ENCODE results near the gene GPR132.
A peak's percentile ranks its signal among the peaks of the same experiment; 100 is the strongest.

The GPR132 gene

GRCh38 chr14:105023791-105024480, 41.3 kb downstream of the GPR132 start:
- no peaks in the 10 kb centered on the region for H3K27me3 ChIP-seq (replicated peaks; ENCODE audit: insufficient read depth, low read length)
- no peak overlapping the region for H3K4me3 ChIP-seq (ENCODE audit: low read length)
- no peaks in the 10 kb centered on the region for H3K9me3 ChIP-seq (replicated peaks; ENCODE audit: insufficient read depth, low read length)
- H3K4me1 ChIP-seq (ENCODE audit: low read length), result peaks cover 10% of the 10 kb centered on the region; the same call in 1 of the 2 replicates
- H4K20me1 ChIP-seq (ENCODE audit: insufficient read depth, low read length), result peaks cover 2% of the 10 kb centered on the region; the same call in 1 of the 2 replicates
- DNase-seq, result no peak
- TF ChIP-seq CTCF (IDR thresholded peaks at IDR 0.05; ENCODE audit: low read length) (no peak), EZH2phosphoT487 (IDR thresholded peaks at IDR 0.05; ENCODE audit: low read length) (no peak)
- no peak overlapping the region for H3K4me2 ChIP-seq (ENCODE audit: low read depth, low read length)
- no peak overlapping the region for H2AFZ ChIP-seq (ENCODE audit: low read length)
- H3K36me3 ChIP-seq (replicated peaks; ENCODE audit: insufficient read depth, low read length), result no peaks in the 10 kb centered on the region
- no peaks in the 10 kb centered on the region for H3K9me2 ChIP-seq (replicated peaks; ENCODE audit: insufficient read depth, low read length)
- H3K79me2 ChIP-seq (ENCODE audit: low read length), result peaks cover 16% of the 10 kb centered on the region
- no peak overlapping the region for H3K27ac ChIP-seq (ENCODE audit: low read length)
- H3F3A ChIP-seq (ENCODE audit: insufficient read depth, low read length), result peaks cover 6% of the 10 kb centered on the region
- H3K9ac ChIP-seq (ENCODE audit: low read length), result no peak overlapping the region

- no peaks in the 10 kb centered on the region for H3K9me3 ChIP-seq (replicated peaks; ENCODE audit: insufficient read depth, low read length)
- no peak overlapping the region for H2AFZ ChIP-seq (ENCODE audit: low read length)
- H3K9me2 ChIP-seq (replicated peaks; ENCODE audit: insufficient read depth, low read length), result no peaks in the 10 kb centered on the region
- H3K4me2 ChIP-seq (ENCODE audit: low read depth, low read length), result no peak overlapping the region
- H3K4me1 ChIP-seq (ENCODE audit: low read length), result peaks cover 14% of the 10 kb centered on the region
- TF ChIP-seq EZH2phosphoT487 (IDR thresholded peaks at IDR 0.05; ENCODE audit: low read length) (no peak), CTCF (IDR thresholded peaks at IDR 0.05; ENCODE audit: low read length) (no peak), EZH2 (optimal IDR thresholded peaks at IDR 0.05; ENCODE audit: low read depth, low read length) (no peak)
- H3K9ac ChIP-seq (ENCODE audit: low read length), result no peak overlapping the region
- H4K20me1 ChIP-seq (ENCODE audit: insufficient read depth, low read length), result peaks cover 3% of the 10 kb centered on the region; the same call in 1 of the 2 replicates
- H3K4me3 ChIP-seq (ENCODE audit: low read length), result no peak overlapping the region
- H3F3A ChIP-seq (ENCODE audit: insufficient read depth, low read length), result peaks cover 6% of the 10 kb centered on the region
- peaks cover 24% of the 10 kb centered on the region for H3K79me2 ChIP-seq (ENCODE audit: low read length)
- no peak for DNase-seq
- no peaks in the 10 kb centered on the region for H3K36me3 ChIP-seq (replicated peaks; ENCODE audit: insufficient read depth, low read length)
- no peak overlapping the region for H3K27ac ChIP-seq (ENCODE audit: low read length)
- H3K27me3 ChIP-seq (replicated peaks; ENCODE audit: insufficient read depth, low read length), result no peaks in the 10 kb centered on the region
Observed at GRCh38 chr14:105023144-105023543, 42.1 kb downstream of the GPR132 start.

- Histone ChIP-seq H3K9me2 (replicated peaks; ENCODE audit: insufficient read depth, low read length) (no peaks in the 10 kb centered on the region), H2AFZ (ENCODE audit: low read length) (no peak overlapping the region), H3K9ac (ENCODE audit: low read length) (peak overlapping the region; percentile 80; the same call in 1 of the 2 replicates), H3K4me1 (ENCODE audit: low read length) (peaks cover 18% of the 10 kb centered on the region), H3K4me3 (ENCODE audit: low read length) (peak overlapping the region; percentile 70), H4K20me1 (ENCODE audit: insufficient read depth, low read length) (peaks cover 3% of the 10 kb centered on the region; the same call in 1 of the 2 replicates), H3K27me3 (replicated peaks; ENCODE audit: insufficient read depth, low read length) (no peaks in the 10 kb centered on the region), H3F3A (ENCODE audit: insufficient read depth, low read length) (peaks cover 6% of the 10 kb centered on the region), H3K9me3 (replicated peaks; ENCODE audit: insufficient read depth, low read length) (no peaks in the 10 kb centered on the region), H3K36me3 (replicated peaks; ENCODE audit: insufficient read depth, low read length) (no peaks in the 10 kb centered on the region), H3K4me2 (ENCODE audit: low read depth, low read length) (peak overlapping the region; percentile 77; the same call in 1 of the 2 replicates), H3K27ac (ENCODE audit: low read length) (no peak overlapping the region), H3K79me2 (ENCODE audit: low read length) (peaks cover 33% of the 10 kb centered on the region)
- no peak for DNase-seq
- TF ChIP-seq EZH2 (optimal IDR thresholded peaks at IDR 0.05; ENCODE audit: low read depth, low read length) (no peak), CTCF (IDR thresholded peaks at IDR 0.05; ENCODE audit: low read length) (no peak), EZH2phosphoT487 (IDR thresholded peaks at IDR 0.05; ENCODE audit: low read length) (no peak)
Observed at GRCh38 chr14:105022276-105022670, 43.0 kb downstream of the GPR132 start.
